K562 (cell line): ENCODE results near the gene UBXN1. TPM values are rescaled to one million over a fixed set of nuclear protein-coding genes. Genes with fewer than 3 reads are reported as not detected.

Source experiments
- CBX2 ChIP-seq: fragments of 200-600 bp; sonication (generic); IDR thresholded peaks from one replicate; pipeline ENCODE4 v1.6.1; 2012; ENCODE audit warnings: mild to moderate bottlenecking, low read length, inconsistent platforms; ENCODE audit not compliant: insufficient read depth, poor library complexity, severe bottlenecking
- DIDO1 ChIP-seq: fragments of 450-650 bp; IDR thresholded peaks from 2 replicates; pipeline ENCODE4 v1.6.1; 2016; ENCODE audit warnings: low read depth, missing biosample characterization, missing genetic modification characterization
- EP400 ChIP-seq: fragments of 450-650 bp; IDR thresholded peaks from 2 replicates; pipeline ENCODE4 v1.6.1; 2017; ENCODE audit warnings: antibody characterized with exemption, mild to moderate bottlenecking, moderate library complexity
- FOXA1 ChIP-seq: fragments of 450-650 bp; IDR thresholded peaks from 2 replicates; pipeline ENCODE4 v1.6.1; 2016; ENCODE audit warnings: mild to moderate bottlenecking, borderline replicate concordance
- FOXJ2 ChIP-seq: fragments of 200-800 bp; sonication (Bioruptor generic); IDR thresholded peaks from 2 replicates; pipeline ENCODE4 v1.6.1; 2016; ENCODE audit warnings: missing genetic modification characterization, missing compliant biosample characterization
- HNRNPL ChIP-seq: fragments of 200-400 bp; formaldehyde crosslinking; IDR thresholded peaks from 2 replicates; pipeline ENCODE4 v1.6.1; 2017; ENCODE audit warnings: low read depth, mild to moderate bottlenecking, low read length
- KLF1 ChIP-seq: fragments of 450-650 bp; IDR thresholded peaks from 2 replicates; pipeline ENCODE4 v1.6.1; 2016; ENCODE audit warnings: missing genetic modification characterization, missing compliant biosample characterization
- LARP7 ChIP-seq: fragments of 450-650 bp; IDR thresholded peaks from 2 replicates; pipeline ENCODE4 v1.6.1; 2016
- MXI1 ChIP-seq: IDR thresholded peaks from 2 replicates; pipeline ENCODE4 v1.6.1; 2011; ENCODE audit warnings: low read depth, mild to moderate bottlenecking, improper control_type of control experiment, low read length
- NELFE ChIP-seq: IDR thresholded peaks from 2 replicates; pipeline ENCODE4 v1.6.1; 2011; ENCODE audit warnings: mild to moderate bottlenecking; ENCODE audit not compliant: insufficient read depth, insufficient read length
- PCBP2 ChIP-seq: fragments of 200-400 bp; formaldehyde crosslinking; IDR thresholded peaks from 2 replicates; pipeline ENCODE4 v1.6.1; 2018; ENCODE audit warnings: low read length, low read depth, mild to moderate bottlenecking, moderate library complexity; ENCODE audit not compliant: poor library complexity, severe bottlenecking
- POLR2AphosphoS5 ChIP-seq: IDR thresholded peaks from 2 replicates; pipeline ENCODE4 v1.6.1; 2011; ENCODE audit warnings: mild to moderate bottlenecking, low read depth, low read length, moderate library complexity; ENCODE audit not compliant: control insufficient read depth, insufficient read depth
- POLR2B ChIP-seq: fragments of 450-650 bp; IDR thresholded peaks from 2 replicates; pipeline ENCODE4 v1.6.1; 2018; ENCODE audit warnings: low read depth; ENCODE audit not compliant: partially characterized antibody
- POLR2G ChIP-seq: fragments of 200-400 bp; formaldehyde crosslinking; IDR thresholded peaks from 2 replicates; pipeline ENCODE4 v1.6.1; 2017; ENCODE audit warnings: low read depth, mild to moderate bottlenecking, antibody characterized with exemption, low read length, moderate library complexity
- RB1 ChIP-seq: fragments of 450-650 bp; IDR thresholded peaks from 2 replicates; pipeline ENCODE4 v1.6.1; 2017; ENCODE audit warnings: low read depth, mild to moderate bottlenecking
- RBFOX2 ChIP-seq: fragments of 200-400 bp; formaldehyde crosslinking; IDR thresholded peaks from 2 replicates; pipeline ENCODE4 v1.6.1; 2017; ENCODE audit warnings: low read depth, mild to moderate bottlenecking, low read length, moderate library complexity
- RBM15 ChIP-seq: fragments of 200-400 bp; formaldehyde crosslinking; IDR thresholded peaks from 2 replicates; pipeline ENCODE4 v1.6.1; 2018; ENCODE audit warnings: mild to moderate bottlenecking, low read length, moderate library complexity; ENCODE audit not compliant: insufficient read depth
- RBM25 ChIP-seq: fragments of 200-400 bp; formaldehyde crosslinking; IDR thresholded peaks from 2 replicates; pipeline ENCODE4 v1.6.1; 2018; ENCODE audit warnings: low read length, low read depth, moderate library complexity; ENCODE audit not compliant: severe bottlenecking
- SUPT5H ChIP-seq: fragments of 450-650 bp; IDR thresholded peaks from 2 replicates; pipeline ENCODE4 v1.6.1; 2016
- TEAD1 ChIP-seq, 2 experiments: fragments of 450-650 bp in 1 of 2; sonication (generic) in 1 of 2; formaldehyde crosslinking; IDR thresholded peaks; 2 replicates each; pipeline versions ENCODE4 v1.4.0 to v1.8.0; 2020 to 2022; ENCODE audit warnings: mild to moderate bottlenecking in 2 of 2, missing genetic modification reagents in 1 of 2
- ZNF316 ChIP-seq: fragments of 450-650 bp; IDR thresholded peaks from 2 replicates; pipeline ENCODE4 v1.6.1; 2016
- ZNF354B ChIP-seq: fragments of 250-450 bp; sonication (Bioruptor Pico); IDR thresholded peaks from 2 replicates; pipeline ENCODE4 v1.4.0; 2020
- ZNF551 ChIP-seq: fragments of 250-450 bp; sonication (Bioruptor Pico); IDR thresholded peaks from 2 replicates; pipeline ENCODE4 v1.5.0; 2021; ENCODE audit warnings: mild to moderate bottlenecking, moderate library complexity
- polyA plus RNA-seq, 8 experiments: library from polyadenylated mRNA; depleted of rRNA in 4 of 8; stranded (reverse) in 5 of 8; unstranded in 3 of 8; fragments of >200 nt; fragmentation: Nextera tagmentation in 2 of 8; fragmentation: Illumina TruSeq in 1 of 8; extraction: Ambion mirVana in 2 of 8; extraction: Trizol in 1 of 8; gene quantifications; 2 replicates each; pipeline versions ENCODE4 v1.2.1 to v1.2.3, GENCODE V29; 2011 to 2014; ENCODE audit warnings: inconsistent platforms in 1 of 8, missing spikeins in 1 of 8
- total RNA-seq, 7 experiments: library from RNA; depleted of rRNA in 6 of 7; stranded (reverse); fragments of >200 nt in 6 of 7; fragmentation: Illumina TruSeq in 2 of 7; extraction: Trizol in 2 of 7; gene quantifications; 2 replicates each; pipeline versions ENCODE4 v1.2.1 to v1.2.3, GENCODE V29; 2011 to 2021; ENCODE audit warnings: low replicate concordance in 1 of 7
- TF ChIP-seq, protein P1 (sequence below): sonication (generic); formaldehyde crosslinking; IDR thresholded peaks from 2 replicates; pipeline ENCODE4 v1.8.0; 2022; ENCODE audit warnings: mild to moderate bottlenecking, low read depth, missing genetic modification reagents
- TF ChIP-seq, protein P2 (sequence below): fragments of 150-350 bp; IDR thresholded peaks from 2 replicates; pipeline ENCODE4 v1.6.1; 2014; ENCODE audit warnings: low read depth, mild to moderate bottlenecking, low read length, borderline replicate concordance

The UBXN1 gene
- total and polyA plus RNA-seq, 9 of the 15 experiments (the other 6 are each of a cell fraction or from before 2014, with no cell fraction given) = 4.8 to 263 (median 99.7) TPM

DNA sequence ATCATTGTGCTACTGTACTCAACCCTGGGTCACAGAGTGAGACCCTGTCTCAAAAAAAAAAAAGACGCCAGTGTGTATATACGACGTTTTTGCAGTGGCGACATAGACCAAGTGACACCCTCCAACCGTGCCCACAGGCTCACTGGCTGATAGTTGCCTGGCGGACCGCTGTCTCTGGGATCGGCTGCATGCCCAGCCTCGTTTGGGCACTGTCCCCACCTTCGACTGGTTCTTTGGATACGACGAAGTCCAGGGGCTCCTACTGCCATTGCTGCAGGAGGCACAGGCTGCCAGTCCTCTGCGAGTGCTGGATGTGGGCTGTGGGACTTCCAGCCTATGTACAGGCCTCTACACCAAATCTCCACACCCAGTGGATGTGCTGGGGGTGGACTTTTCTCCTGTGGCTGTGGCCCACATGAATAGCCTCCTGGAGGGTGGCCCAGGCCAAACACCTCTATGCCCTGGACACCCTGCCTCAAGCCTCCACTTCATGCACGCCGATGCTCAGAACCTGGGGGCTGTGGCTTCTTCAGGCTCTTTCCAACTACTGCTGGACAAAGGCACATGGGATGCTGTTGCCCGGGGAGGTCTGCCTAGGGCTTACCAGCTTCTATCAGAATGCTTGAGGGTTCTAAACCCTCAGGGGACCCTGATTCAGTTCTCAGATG lies 12.5 kb downstream of the UBXN1 start (continued):
- TF ChIP-seq CBX2 (no peak), FOXJ2 (tag) (no peak), FOXA1 (no peak), NELFE (no peak), RBM25 (no peak), PCBP2 (no peak), ZNF551 (no peak), ZNF316 (no peak), POLR2AphosphoS5 (peak; percentile 40; the same call in 1 of the 2 replicates), MXI1 (peak; percentile 13; the same call in 1 of the 2 replicates), SUPT5H (0 out of 2 replicates have a peak, but pooled peaks have one; percentile 15), RB1 (no peak), KLF1 (tag) (no peak), POLR2B (no peak), EP400 (no peak), RBM15 (no peak), LARP7 (no peak), DIDO1 (no peak), ZNF354B (no peak), RBFOX2 (0 out of 2 replicates have a peak, but pooled peaks have one; percentile 2), TEAD1 (CRISPR knock-in tag; IDR thresholded peaks at IDR 0.05) (no peak), POLR2G (peak; percentile 45), HNRNPL (0 out of 2 replicates have a peak, but pooled peaks have one; percentile 62)
- TF ChIP-seq, protein P1, sequence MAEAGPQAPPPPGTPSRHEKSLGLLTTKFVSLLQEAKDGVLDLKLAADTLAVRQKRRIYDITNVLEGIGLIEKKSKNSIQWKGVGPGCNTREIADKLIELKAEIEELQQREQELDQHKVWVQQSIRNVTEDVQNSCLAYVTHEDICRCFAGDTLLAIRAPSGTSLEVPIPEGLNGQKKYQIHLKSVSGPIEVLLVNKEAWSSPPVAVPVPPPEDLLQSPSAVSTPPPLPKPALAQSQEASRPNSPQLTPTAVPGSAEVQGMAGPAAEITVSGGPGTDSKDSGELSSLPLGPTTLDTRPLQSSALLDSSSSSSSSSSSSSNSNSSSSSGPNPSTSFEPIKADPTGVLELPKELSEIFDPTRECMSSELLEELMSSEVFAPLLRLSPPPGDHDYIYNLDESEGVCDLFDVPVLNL = 0 out of 2 replicates have a peak, but pooled peaks have one; percentile 28
- TF ChIP-seq, protein P2, sequence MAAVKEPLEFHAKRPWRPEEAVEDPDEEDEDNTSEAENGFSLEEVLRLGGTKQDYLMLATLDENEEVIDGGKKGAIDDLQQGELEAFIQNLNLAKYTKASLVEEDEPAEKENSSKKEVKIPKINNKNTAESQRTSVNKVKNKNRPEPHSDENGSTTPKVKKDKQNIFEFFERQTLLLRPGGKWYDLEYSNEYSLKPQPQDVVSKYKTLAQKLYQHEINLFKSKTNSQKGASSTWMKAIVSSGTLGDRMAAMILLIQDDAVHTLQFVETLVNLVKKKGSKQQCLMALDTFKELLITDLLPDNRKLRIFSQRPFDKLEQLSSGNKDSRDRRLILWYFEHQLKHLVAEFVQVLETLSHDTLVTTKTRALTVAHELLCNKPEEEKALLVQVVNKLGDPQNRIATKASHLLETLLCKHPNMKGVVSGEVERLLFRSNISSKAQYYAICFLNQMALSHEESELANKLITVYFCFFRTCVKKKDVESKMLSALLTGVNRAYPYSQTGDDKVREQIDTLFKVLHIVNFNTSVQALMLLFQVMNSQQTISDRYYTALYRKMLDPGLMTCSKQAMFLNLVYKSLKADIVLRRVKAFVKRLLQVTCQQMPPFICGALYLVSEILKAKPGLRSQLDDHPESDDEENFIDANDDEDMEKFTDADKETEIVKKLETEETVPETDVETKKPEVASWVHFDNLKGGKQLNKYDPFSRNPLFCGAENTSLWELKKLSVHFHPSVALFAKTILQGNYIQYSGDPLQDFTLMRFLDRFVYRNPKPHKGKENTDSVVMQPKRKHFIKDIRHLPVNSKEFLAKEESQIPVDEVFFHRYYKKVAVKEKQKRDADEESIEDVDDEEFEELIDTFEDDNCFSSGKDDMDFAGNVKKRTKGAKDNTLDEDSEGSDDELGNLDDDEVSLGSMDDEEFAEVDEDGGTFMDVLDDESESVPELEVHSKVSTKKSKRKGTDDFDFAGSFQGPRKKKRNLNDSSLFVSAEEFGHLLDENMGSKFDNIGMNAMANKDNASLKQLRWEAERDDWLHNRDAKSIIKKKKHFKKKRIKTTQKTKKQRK = no peak
